GM20000 (cell line): ENCODE measurements around the gene HK3.

Experiments used
- DNase-seq: peaks from one replicate; pipeline ENCODE4 v3.0.0; 2012; ENCODE audit warnings: low spot score
- CTCF ChIP-seq: IDR thresholded peaks from 2 replicates; pipeline ENCODE4 v1.5.1; 2012; ENCODE audit warnings: mild to moderate bottlenecking, control low read depth; ENCODE audit errors: extremely low read depth, missing control alignments

HK3 gene

GRCh38 chr5:176881816-176882566 is 17.2 kb downstream of the HK3 start:
- DNase-seq = no peak
- no peak for TF ChIP-seq CTCF

GRCh38 chr5:176881021-176881749 is 18.0 kb downstream of the HK3 start:
- DNase-seq = no peak
- TF ChIP-seq CTCF = no peak

- no peak for TF ChIP-seq CTCF
- DNase-seq = no peak
Measured at GRCh38 chr5:176880366-176881020, 18.7 kb downstream of the HK3 start.

GRCh38 chr5:176879663-176880361 is 19.3 kb downstream of the HK3 start:
- no peak for DNase-seq
- no peak for TF ChIP-seq CTCF

GRCh38 chr5:176878906-176879662 is 20.1 kb downstream of the HK3 start:
- no peak for TF ChIP-seq CTCF

GRCh38 chr5:176878463-176878862 is 20.7 kb downstream of the HK3 start:
- TF ChIP-seq CTCF = no peak
- DNase-seq = no peak

More at GRCh38 chr5:176878906-176879662, 20.1 kb downstream of the HK3 start:
- no peak for DNase-seq
